GM19351 (cell line): ENCODE data around the gene MRTO4.

Experiments used
- ATAC-seq: cut with Tn5 transposase; IDR thresholded peaks from one replicate; pipeline ENCODE4 v1.9.1; 2021; ENCODE audit warnings: mild to moderate bottlenecking, moderate library complexity; ENCODE audit not compliant: unreplicated experiment

The MRTO4 gene

GRCh38 chr1:19308509-19308907 is 56.9 kb downstream of the MRTO4 start:
- ATAC-seq, result no peak

GRCh38 chr1:19309123-19309813 is 57.7 kb downstream of the MRTO4 start:
- ATAC-seq, result no peak
